Suprapubic skin (tissue), 4 donors: ENCODE measurements around the gene ULBP2.

Source experiments
- CTCF ChIP-seq, 2 donors: fragments of 200-600 bp in 1 of 2; fragments of 450-650 bp in 1 of 2; sonication (generic) in 1 of 2; IDR thresholded peaks; one replicate each; pipeline ENCODE4 v1.5.1; 2016 to 2019; ENCODE audit warnings: antibody characterized with exemption in 2 of 2, mild to moderate bottlenecking in 1 of 2, moderate library complexity in 1 of 2
- EP300 ChIP-seq: sonication (generic); formaldehyde crosslinking; IDR thresholded peaks from one replicate; pipeline ENCODE4 v1.6.1; 2017; ENCODE audit warnings: antibody characterized with exemption
- POLR2A ChIP-seq, 2 donors: fragments of 450-650 bp; IDR thresholded peaks; one replicate each; pipeline ENCODE4 v1.6.1; 2017; ENCODE audit warnings: antibody characterized with exemption in 2 of 2, mild to moderate bottlenecking in 2 of 2, moderate library complexity in 2 of 2
- POLR2AphosphoS5 ChIP-seq, 3 donors: sonication (generic); formaldehyde crosslinking; IDR thresholded peaks; one replicate each; pipeline ENCODE4 v1.6.1; 2017; ENCODE audit warnings: antibody characterized with exemption in 3 of 3

DNA sequence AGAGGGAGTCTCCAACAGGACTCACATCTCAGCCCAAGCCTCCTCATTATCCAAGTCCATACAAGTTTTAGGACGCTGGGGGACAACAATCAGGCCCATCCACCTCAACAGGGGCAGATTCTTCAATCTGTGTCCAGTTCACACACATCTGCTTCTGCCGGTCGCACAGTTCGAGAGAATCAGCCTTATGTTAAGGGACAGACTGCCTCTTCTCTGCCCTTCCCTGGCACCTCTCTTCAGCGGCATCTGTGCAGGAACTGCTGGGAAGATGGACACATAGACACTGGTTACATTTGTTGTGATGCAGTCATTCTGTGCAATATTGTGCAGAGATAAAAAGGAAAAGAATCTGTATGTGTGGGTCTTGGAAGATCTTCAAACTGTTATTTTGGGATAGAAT, 43.0 kb downstream of the ULBP2 start:
- no peak for TF ChIP-seq CTCF (IDR thresholded peaks at IDR 0.05)
- TF ChIP-seq POLR2A (IDR thresholded peaks at IDR 0.05), result no peak
- TF ChIP-seq POLR2AphosphoS5 (IDR thresholded peaks at IDR 0.05), result no peak
- TF ChIP-seq EP300, result no peak
